HG02852 (cell line): ENCODE results near the gene MBD3L4.
"Not testable (repeated sequence)": the region's sequence is repeated elsewhere in the genome, so short reads cannot be mapped to it uniquely, and the experiment has no call there.

Experiments used
- ATAC-seq: cut with Tn5 transposase; IDR thresholded peaks from one replicate; pipeline ENCODE4 v1.9.1; 2021; ENCODE audit warnings: mild to moderate bottlenecking, moderate library complexity; ENCODE audit not compliant: unreplicated experiment

Gene MBD3L4

GRCh38 chr19:7051421-7051820 is 11.4 kb upstream of the MBD3L4 start:
- not testable (repeated sequence) for ATAC-seq

GRCh38 chr19:7049021-7049420 is 9.0 kb upstream of the MBD3L4 start, which contains the start of gene MBD3L2:
TSS of gene MBD3L2 (plus strand) at chr19:7049321. CDS start at chr19:7049374, 53 bp downstream.
- not testable (repeated sequence) for ATAC-seq

DNA sequence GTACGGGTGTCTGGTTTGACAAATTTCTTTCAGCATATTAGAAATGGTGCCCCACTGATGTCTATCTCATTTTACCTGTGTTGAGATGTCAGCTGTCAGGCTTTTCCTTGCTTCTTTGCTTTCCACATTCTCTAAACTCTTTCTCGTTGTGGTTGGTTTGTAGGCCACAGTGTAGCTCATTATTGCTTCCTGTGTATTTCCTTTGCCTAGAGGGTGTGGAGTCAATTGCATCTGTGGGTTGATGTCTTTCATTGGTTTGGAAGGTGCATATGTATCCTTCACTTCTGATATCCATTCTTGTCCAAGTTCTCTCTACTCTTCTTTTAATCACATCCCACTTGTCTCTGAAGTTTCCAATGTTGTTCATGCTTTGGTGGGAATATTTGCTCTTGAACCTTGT is 1.6 kb upstream of the MBD3L4 start:
- ATAC-seq: not testable (repeated sequence)

DNA sequence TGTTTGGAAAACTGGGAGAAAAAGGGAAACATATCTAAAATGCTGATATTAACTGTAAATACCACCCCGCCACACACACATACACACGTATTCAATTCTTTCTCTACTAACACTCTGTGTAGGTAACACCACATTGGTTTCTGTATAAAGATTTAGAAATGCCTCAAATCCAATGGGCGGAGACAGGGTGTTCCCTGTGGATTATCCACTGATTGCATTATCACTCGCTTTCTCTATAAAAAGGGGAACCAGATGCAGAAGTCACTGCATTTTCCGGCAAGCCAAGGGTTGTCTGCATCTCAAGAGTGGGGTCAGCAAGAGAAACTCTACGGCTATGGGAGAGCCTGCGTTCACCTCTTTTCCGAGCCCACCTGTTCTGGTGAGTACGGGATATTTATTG is 9.7 kb downstream of the MBD3L4 start, which contains the start of gene MBD3L5:
Gene MBD3L5 (plus strand): TSS at position 301 of the 400 bp plus-strand sequence. CDS start 34 bp downstream, at position 335.
- not testable (repeated sequence) for ATAC-seq

DNA sequence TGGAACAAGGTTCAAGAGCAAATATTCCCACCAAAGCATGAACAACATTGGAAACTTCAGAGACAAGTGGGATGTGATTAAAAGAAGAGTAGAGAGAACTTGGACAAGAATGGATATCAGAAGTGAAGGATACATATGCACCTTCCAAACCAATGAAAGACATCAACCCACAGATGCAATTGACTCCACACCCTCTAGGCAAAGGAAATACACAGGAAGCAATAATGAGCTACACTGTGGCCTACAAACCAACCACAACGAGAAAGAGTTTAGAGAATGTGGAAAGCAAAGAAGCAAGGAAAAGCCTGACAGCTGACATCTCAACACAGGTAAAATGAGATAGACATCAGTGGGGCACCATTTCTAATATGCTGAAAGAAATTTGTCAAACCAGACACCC is 11.2 kb downstream of the MBD3L4 start:
- not testable (repeated sequence) for ATAC-seq

DNA sequence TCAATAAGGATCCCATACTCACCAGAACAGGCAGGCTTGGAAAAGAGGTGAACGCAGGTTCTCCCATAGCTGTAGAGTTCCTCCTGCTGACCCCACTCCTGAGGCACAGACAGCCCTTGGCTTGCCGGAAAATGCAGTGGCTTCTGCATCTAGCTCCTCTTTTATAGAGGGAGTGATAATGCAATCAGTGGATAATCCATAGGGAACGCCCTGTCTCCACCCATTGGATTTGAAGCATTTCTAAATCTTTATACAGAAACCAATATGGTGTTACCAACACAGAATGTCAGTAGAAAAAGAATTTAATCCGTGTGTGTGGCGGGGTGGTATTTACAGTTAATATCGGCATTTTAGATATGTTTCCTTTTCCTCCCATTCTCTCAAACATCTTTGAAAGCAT is 18.6 kb downstream of the MBD3L4 start, which contains the start of gene MBD3L2B:
Gene MBD3L2B (minus strand): TSS at position 101 of the 400 bp plus-strand sequence. CDS start 34 bp downstream, at position 67.
- ATAC-seq: not testable (repeated sequence)

- ATAC-seq: no peak
Observed at GRCh38 chr19:7018828-7019227, 21.2 kb downstream of the MBD3L4 start.

GRCh38 chr19:7013678-7014077 is 26.3 kb downstream of the MBD3L4 start:
- no peak for ATAC-seq

DNA sequence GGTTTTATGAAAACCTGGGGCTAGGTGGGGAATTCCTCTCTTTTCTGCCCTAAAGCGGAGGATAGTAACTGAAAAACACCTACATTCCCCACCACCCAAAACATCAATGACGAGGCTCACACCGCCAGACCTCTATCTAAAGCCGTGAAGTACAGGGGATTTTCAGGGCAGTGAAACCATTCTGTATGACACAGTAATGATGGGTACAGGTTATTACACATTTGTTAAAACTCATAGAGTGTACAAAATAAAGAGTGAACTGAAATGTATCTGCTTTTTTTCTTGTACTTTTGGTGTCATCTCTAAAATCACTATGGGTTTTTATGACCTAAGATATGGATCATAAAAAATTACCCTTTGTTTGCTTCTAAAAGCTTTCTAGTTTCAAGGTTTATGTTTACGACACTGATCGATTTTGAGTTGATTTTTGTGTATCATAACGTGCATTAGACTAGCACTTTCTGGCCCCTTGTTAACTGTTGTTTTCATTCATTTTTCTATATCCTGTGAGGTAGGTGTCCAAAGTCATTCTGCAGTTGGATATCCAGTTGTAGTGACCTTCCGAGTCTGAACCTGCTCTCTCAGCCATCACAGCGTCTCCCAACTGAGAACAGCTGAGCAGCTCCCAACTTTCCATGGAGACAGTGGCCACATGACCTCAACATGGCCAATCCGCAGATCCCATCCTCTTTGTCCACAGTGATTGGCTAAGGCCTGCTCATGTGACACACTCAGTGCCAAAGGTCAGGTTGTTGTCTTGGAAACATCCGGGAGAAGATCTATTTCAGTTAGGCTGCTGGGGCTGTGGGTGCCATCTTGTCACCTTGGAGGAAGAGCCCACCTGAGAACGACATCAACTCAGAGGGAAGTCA is 29.0 kb downstream of the MBD3L4 start:
- ATAC-seq: no peak

DNA sequence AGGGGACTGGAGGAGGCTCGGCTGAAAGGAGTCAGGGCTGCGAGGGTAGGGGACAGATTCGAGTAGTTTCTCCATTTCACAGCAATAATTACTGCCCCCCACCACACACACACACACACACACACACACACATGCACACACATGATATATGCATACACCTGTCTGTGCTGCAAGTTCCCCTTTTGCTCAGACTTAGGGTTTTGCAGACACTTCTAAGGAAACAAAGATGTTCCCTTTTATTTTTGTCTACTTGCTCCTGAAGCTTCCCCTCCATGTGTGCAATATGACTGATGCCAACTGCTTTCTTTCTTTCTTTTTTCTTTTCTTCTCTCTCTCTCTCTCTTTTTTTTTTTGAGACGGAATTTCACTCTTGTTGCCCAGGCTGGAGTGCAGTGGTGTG is 32.1 kb downstream of the MBD3L4 start:
- no peak for ATAC-seq

- ATAC-seq: no peak
Observed at GRCh38 chr19:7006135-7006704, 33.8 kb downstream of the MBD3L4 start.

DNA sequence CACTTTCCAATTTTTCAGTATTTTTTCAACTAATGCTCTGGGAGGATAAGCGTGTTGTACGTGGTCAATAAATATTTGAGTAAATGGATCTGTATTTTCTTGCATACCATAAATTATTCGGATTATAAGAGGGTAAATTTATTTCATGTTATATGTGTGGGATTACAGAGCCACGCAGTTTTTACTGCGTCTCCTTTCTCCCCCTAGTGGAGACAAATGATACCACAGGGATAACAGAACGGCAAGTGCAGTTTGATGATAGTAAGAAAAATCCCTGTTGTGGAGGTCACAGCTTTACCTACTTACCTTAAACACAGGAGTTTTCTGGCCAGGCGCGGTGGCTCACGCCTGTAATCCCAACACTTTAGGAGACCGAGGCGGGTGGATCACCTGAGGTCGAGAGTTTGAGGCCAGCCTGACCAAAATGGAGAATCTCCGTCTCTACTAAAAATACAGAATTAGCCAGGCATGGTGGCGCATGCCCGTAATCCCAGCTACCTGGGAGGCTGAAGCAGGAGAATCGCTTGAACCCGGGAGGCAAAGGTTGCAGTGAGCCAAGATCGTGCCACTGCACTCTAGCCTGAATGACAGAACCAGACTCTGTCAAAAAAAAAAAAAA is 35.6 kb downstream of the MBD3L4 start:
- no peak for ATAC-seq

DNA sequence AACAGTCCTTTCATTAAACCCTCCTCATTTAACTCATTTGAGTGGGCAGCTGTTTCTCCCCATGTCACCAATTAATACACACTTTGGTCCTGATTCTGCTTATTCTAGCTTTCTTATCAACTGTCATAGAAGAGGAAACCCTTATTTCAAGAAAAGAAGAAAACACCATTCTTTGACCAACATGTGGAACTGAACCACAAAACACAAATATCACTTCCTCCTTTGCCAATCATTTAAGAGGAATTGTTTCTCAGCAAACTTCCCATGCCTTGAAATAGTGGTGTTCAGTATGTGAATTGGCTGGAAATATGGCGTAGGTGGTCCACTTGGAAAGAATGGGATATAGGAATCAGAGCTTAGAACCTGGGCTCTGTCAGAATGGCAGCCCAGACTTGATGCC is 39.2 kb downstream of the MBD3L4 start:
- ATAC-seq: no peak

DNA sequence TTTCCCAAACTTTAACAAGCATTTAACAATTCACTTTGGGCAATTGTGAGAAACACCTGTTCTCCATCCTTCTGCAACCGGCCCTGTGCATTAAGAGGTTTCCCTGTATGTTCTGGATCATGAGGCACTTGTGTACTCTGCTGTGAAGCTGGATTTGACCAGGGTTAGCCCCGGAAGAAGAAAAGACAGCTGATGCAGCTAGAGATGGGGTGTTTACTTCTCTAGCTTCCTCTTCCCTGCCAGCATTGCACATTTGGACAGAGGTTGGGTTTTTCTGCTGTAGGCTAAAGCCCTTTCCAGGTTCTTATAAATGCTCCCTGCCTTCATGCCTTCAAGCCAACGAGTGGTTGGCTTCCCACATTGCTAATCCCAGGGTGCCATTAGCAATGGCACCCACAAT is 39.6 kb downstream of the MBD3L4 start:
- ATAC-seq: no peak

GRCh38 chr19:6999933-7000332 is 40.0 kb downstream of the MBD3L4 start:
- no peak for ATAC-seq

DNA sequence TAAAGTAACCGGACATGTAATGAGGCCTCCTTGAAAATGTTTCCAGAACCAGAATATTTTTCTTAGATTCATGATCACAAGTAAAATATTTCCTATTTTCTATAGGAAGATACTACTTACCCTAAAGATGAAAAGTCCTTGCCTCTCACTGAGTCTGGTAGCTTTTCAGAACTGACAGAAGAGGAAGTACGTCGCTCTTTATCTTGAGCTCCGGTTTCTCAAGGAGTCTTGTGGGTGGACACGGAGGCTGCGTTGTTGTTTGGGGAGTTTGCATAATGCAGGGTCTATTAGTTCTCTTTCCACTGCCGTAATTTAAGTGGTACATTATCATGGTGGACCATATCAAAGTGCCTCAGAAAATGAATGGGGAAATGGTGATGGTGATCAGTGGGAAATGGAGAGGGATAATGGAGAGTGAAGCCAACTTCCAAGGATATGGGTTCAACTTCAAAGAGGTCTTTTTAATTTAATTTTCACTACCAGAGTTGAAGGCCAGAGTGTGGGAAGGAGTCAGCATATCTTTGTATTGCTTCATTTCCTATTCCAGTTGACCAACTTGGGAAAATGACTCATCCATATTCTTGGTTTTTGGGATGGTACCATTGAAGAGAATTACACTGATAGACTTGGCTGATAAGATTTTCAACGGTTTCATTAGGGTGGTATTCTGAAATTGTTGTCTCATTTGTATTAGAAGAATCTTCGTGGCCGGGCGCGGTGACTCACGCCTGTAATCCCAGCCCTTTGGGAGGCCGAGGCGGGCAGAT is 42.1 kb downstream of the MBD3L4 start:
- no peak for ATAC-seq

DNA sequence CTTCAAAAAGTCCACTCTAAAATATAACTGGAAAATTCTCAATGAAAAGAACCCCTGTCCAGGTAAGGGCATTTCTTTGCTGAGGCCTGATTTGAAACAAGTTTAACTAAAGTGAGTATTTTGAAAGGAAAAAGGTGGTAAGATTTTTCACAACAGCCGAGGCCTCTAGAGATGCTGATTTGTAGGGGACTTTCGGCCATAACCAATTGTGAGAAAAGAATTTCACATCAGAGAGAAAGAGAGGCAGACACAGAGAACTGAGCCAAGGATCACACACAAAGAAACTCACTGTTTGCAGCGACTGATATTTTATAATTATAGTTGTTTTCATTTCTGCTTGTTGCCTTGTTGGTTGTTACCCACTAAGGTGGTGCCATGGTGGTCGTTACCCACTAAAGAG is 43.2 kb downstream of the MBD3L4 start:
- no peak for ATAC-seq

DNA sequence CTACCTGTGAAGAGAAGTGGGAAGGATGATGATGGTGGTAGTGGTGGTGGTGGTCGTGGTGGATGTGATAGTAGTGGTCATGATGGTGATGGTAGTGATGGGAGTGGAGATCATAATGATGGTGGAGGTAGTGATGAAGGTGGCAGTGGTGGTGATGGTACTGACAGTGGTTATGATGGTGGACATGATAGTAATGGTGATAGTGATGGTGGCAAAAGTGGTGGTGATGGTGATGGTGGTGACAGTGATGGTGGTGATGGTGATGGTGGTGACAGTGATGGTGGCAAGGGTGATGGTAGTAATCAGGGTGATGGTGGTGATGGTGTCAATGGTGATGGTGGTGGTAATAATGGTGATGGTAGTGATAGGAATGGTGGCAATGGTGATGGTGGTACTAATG is 44.9 kb downstream of the MBD3L4 start:
- ATAC-seq: no peak

DNA sequence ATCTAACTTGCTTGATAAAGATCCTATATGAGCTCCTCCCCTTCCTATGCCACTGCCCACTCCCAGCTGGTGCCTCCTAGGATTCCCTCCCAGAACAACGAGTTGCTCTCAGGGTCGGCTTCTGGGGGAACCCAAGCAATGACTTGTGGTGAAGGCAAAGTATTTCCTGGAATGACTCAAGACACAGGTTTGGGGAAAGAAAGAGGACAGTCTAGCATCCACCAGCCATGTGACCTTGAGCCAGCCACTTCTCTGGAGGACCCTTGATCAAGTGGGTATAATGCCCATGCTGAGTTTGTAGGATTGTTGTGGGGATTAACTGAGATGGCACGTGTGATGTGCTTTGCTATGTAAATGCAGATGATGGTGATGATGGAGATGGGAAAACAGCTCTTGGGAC is 51.7 kb downstream of the MBD3L4 start:
- ATAC-seq: no peak

DNA sequence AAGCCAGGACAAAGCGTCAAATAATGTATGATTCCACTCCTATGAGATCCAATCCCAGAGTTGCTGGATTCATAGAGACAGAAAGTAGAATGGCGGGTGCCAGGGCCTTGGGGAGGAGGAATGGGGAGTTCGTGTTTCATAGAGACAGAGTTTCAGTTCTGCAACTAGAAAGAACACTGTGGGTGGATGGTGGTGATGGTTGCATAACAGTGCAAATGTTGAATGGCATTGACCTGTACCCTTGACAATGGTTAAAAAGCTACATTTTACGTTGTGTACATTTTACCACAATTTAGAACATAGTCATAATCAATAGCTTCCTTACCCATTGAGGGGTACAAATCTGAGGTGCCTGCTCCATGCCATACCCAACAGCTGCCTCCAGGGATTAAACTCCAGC is 52.1 kb downstream of the MBD3L4 start:
- no peak for ATAC-seq
